ENCODE data around the gene OR52K1. TPM values are rescaled to one million over a fixed set of nuclear protein-coding genes. Genes with fewer than 3 reads are reported as not detected.

Gene OR52K1
- total RNA-seq, 2 donors from 2014 or later, result not detected

GRCh38 chr11:4466871-4467442 is 15.5 kb upstream of the OR52K1 start:
- Histone ChIP-seq H3K27me3 (no peaks in the 10 kb centered on the region), H3K4me3 (no peak overlapping the region), H3K36me3 (replicated peaks in 1 of 2; ENCODE audit: insufficient read depth in 1 of 2, low read depth in 2 of 2) (no peaks in the 10 kb centered on the region), H3K4me1 (no peaks in the 10 kb centered on the region), H3K9me3 (peaks cover 0 to 6% (median 0%) of the 10 kb centered on the region in 3 donors), H3K27ac (no peak overlapping the region)
- intact Hi-C loops (cut with DNase I), result no loop called here
- TF ChIP-seq CTCF (IDR thresholded peaks at IDR 0.05) (no peak), POLR2A (IDR thresholded peaks at IDR 0.05) (no peak)
- DNase-seq, result no peak
- ATAC-seq, result no peak

- DNase-seq (no peak), ATAC-seq (no peak)
- no peak for TF ChIP-seq POLR2A (IDR thresholded peaks at IDR 0.05)
- no peak for TF ChIP-seq CTCF (IDR thresholded peaks at IDR 0.05)
- 56 to 67% methylated on average over 3 of the region's 3 CpGs for WGBS, 2 donors
- Histone ChIP-seq H3K4me3 (no peak overlapping the region), H3K27me3 (no peaks in the 10 kb centered on the region), H3K9me3 (peaks cover 0 to 5% (median 0%) of the 10 kb centered on the region in 3 donors), H3K27ac (no peak overlapping the region), H3K36me3 (replicated peaks in 1 of 2; ENCODE audit: insufficient read depth in 1 of 2, low read depth in 2 of 2) (no peaks in the 10 kb centered on the region), H3K4me1 (no peaks in the 10 kb centered on the region)
- intact Hi-C loops (cut with DNase I), result no loop called here
Observed at GRCh38 chr11:4467811-4468606, 14.4 kb upstream of the OR52K1 start.

- no peak for DNase-seq
- Histone ChIP-seq H3K27ac (no peak overlapping the region), H3K36me3 (replicated peaks in 1 of 2; ENCODE audit: insufficient read depth in 1 of 2, low read depth in 2 of 2) (no peaks in the 10 kb centered on the region), H3K4me1 (no peaks in the 10 kb centered on the region), H3K27me3 (no peaks in the 10 kb centered on the region), H3K9me3 (no peaks in the 10 kb centered on the region), H3K4me3 (no peak overlapping the region)
- intact Hi-C loops (cut with DNase I), result no loop called here
- 52 to 73% methylated on average over 1 of the region's 1 CpG for WGBS, 2 donors
- ATAC-seq, result no peak
- no peak for TF ChIP-seq CTCF (IDR thresholded peaks at IDR 0.05)
- no peak for TF ChIP-seq POLR2A (IDR thresholded peaks at IDR 0.05)
Observed at GRCh38 chr11:4479644-4480043, 2.8 kb upstream of the OR52K1 start.

GRCh38 chr11:4480577-4481239 is 1.7 kb upstream of the OR52K1 start:
- Histone ChIP-seq H3K27ac (no peak overlapping the region), H3K4me1 (no peaks in the 10 kb centered on the region), H3K27me3 (no peaks in the 10 kb centered on the region), H3K4me3 (no peak overlapping the region), H3K9me3 (no peaks in the 10 kb centered on the region), H3K36me3 (replicated peaks in 1 of 2; ENCODE audit: insufficient read depth in 1 of 2, low read depth in 2 of 2) (no peaks in the 10 kb centered on the region)
- intact Hi-C loops (cut with DNase I), result no loop called here
- DNase-seq (no peak), ATAC-seq (no peak)
- WGBS, 2 donors, result 68 to 75% methylated on average over 4 of the region's 4 CpGs
- TF ChIP-seq CTCF (IDR thresholded peaks at IDR 0.05) (no peak), POLR2A (IDR thresholded peaks at IDR 0.05) (no peak)

Data from body of pancreas (tissue), 4 donors.